Fibroblast of the conjunctiva (primary cell): ENCODE results near the gene KLHL36.
"Not testable (repeated sequence)": the region's sequence is repeated elsewhere in the genome, so short reads cannot be mapped to it uniquely, and the experiment has no call there.

ENCODE experiments used
- DNase-seq: peaks from one replicate; pipeline ENCODE4 v3.0.0-alpha.2; 2010; ENCODE audit warnings: low read depth

KLHL36 gene

DNA sequence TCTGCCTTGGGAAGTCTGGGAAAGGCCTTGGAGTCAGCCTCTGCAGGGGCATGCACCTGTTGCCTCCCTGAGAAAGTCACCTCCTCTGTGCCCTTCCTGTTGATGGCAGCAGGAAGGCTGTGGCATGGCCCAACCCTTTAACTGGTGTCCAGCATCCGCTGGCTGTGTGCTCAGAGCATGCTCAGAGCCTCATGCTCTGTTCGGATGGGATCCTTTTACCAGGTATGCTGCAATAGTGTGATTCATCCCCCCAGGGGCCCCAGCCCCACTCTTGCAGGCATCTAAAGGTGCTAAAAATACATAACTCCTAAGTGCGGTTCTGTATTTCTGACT is 24.9 kb downstream of the KLHL36 start:
- DNase-seq: no peak

DNA sequence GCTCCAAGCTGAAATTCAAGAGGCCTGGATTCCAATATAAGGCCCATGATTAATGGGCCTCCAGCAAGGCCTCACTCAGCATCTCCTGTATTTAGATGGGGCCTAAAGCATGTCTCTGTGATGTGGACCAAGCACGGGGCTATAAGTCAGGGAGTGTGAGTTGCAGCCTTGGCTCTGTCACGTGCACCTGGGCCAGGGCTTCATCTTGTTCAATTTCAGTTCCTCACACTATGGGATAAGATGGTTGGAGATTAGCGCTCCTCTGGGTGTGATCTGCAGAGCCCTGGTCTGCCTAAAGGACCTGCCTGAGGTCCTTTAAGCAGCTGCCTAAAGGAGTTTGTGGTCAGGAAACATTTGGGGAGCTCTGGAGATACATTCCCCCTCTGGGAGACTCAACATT is 25.2 kb downstream of the KLHL36 start:
- DNase-seq: no peak

GRCh38 chr16:84675423-84675822 is 27.1 kb downstream of the KLHL36 start:
- no peak for DNase-seq

DNA sequence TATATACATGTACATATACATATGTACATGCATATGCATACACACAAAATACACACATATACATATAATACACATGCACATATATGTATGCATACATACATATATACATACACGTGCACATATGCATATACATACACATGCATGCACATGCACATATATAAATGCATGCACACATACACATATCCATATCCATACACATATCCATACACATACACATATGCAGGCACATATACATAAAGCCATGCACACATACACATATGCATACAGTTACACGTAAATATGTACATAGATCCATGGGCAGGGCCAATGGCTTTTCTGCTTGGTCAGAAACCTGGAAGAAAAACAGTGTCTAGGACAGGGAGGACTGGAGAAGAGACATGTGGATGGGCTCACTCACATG is 27.6 kb downstream of the KLHL36 start:
- DNase-seq: no peak

DNA sequence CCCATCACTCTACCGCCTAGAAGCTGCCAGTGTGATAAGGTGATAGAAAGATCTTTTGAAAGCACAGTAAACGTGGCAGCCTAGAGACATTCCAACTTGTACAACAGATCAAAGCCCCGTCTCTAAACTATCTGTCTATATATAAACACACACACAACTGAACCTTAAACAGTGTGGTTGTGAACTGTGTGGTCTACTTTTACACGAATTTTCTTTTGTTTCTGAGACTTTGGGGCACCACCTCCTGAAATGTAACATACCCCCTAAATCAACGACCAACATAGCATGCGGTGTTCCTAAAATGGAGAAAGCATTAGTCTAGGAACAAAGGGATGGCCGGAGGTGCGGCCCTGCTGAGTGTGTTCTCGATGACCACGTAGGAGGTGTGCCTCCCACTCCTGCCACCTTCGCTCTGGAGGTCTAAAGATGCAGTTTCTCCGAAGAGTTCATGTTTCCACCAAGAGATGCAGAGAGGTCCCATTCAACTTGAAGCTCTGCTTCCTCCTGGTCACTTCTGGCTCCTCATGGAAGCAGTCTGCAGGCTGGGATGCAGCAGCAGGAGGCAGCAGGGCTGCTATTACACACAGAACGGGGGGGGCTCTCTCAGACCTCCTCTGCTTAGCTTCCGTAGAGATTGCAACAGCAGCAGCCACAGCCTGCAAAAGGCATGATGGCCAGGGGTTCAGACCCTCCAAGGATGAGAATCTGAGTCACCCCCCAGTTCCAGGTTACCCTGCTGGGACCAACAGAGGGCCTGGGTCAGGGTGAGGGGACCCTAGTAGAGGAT is 28.9 kb downstream of the KLHL36 start:
- DNase-seq: no peak

DNA sequence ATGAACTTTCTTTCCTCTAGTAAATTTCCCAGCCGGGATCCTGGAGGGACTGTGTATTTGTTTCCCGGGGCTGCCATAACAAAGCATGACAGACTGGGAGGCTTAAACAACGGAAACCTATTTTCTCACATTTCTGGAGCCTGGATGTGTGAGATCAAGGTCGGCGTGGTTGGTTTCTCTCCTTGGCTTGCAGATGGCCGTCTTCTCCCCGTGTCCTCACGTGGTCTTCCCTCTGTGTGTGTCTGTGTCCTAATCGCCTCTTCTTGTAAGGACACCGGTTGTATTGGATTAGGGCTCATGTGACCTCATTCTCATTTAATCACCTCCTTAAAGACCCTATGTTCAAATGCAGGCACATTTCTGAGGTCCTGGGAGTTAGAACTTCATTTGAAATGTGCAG is 29.5 kb downstream of the KLHL36 start:
- DNase-seq: no peak

GRCh38 chr16:84678541-84678940 is 30.2 kb downstream of the KLHL36 start:
- no peak for DNase-seq

DNA sequence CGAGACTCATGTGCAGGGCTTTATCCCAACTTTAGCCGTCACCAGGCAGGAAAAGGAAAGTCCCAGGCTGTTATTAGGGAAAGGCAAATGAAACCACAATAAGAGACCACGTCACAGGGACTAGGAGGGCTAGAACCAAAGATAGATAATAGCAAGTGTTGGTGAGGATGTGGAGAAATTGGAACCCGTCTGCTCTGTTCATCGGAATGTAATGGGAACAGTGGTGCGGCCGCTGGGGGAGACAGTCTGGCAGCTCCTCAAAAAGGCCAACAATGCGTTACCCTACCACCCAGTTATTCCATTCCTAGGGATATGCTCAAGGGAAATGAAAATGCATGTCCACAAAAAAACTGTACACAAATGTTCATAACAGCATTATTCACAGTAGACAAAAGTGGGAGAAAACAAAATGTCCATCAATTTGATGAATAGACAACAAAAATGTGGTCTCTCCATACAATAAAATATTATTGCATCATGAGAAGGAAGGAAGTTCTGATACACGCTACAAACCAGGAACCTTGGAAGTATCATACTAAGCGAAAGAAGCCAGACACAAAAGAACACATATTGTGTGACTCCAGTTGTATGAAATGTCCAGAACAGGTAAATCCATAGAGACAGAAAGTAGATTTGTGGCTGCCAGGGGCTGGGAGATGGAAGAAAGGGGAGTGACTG is 32.0 kb downstream of the KLHL36 start:
- DNase-seq: no peak

- no peak for DNase-seq
Measured at GRCh38 chr16:84680843-84681629, 32.7 kb downstream of the KLHL36 start.

- DNase-seq: no peak
Measured at GRCh38 chr16:84683691-84684591, 35.6 kb downstream of the KLHL36 start.

DNA sequence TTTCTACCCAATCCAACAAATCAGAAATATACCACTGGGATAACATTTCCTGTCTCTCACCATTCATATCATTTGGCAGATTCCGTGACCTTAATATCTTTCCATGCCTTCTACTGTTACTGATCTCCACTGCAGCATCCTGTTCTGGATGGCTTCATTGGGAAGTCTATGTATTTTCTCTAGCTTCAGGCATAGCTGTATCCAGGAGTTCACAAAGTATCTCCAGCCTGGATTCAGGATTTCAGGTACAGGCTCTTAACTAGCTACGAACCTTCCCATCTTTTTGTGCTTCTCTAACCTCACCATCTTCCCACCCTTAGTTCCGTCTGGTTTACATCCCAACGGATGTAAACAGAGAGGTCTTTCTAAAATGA is 36.3 kb downstream of the KLHL36 start:
- no peak for DNase-seq

DNA sequence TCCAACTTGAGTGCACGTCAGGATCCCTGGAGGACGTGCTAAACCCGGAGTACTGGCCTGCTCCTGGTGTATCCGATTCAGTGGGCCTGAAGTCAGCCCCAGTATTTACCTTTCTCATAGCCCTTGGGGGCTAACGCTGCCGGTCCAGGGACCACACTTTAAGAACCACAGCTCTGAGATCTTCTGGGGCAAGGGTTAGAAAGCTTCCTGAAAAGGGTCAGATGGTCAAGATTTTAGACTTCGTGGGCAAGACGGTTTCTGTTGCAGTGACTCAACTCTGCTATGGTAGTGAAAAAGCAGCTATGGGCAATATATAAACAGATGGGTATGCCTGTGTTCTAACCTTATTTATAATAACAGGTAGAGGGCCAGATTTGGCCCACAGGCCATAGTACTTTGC is 36.9 kb downstream of the KLHL36 start:
- DNase-seq: no peak

DNA sequence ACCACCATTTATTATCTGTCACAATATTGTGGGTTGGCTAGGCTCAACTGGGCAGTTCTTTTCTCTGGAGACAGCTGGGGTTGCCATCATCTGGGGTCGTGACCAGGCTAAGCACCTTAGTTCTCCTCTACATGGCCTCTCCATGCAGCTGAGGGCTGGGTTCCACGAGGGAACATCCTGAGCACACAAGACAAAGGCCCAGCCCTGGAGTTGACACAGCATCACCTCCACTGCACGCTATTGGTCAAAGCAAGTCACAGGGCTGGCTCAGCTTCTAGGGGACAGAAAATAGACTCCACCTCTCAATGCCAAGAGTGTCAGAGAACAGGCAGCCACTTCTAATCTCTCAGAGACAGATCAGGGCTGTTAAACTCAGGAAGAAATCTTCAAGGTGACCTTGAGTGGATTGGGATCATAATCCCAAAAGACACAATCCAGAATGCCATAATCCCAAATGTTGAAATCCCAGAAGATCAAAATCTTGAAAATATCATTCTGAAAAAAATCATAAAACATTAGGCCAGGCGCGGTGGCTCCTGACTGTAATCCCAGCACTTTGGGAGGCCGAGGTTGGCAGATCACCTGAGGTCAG is 38.5 kb downstream of the KLHL36 start:
- DNase-seq: no peak

DNA sequence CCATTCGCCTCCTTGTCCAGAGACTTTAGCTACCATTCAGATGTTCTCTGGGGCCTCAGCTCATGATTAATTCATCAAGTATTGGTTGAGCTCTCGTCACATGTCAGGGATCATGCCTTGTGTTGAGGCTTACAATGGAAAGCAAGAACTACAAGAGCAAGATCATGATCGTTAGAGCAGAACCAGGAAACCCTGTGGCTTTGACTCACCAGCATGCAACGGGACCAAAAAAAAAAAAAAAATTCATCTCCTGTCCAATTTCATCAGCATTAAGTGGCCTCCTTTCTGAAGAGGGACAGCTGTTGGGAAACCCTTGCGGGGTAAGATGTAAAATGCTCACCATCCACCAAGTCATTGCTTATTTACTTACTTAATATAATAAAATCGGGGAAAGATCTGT is 39.4 kb downstream of the KLHL36 start:
- no peak for DNase-seq

DNA sequence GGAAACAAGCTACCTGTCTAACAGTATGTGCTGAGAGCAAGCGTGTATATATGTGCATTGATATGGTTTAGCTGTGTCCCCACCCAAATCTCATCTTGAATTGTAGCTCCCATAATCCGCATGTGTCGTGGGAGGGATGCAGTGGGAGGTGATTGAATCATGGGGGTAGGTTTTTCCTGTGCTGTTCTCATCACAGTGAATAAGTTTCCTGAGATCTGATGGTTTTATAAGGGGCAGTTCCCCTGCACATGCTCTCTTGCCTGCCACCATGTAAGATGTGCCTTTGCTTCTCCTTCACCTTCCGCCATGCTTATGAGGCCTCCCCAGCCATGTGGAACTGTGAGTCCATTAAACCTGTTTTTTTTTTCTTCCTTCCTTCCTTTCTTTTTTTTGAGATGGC is 39.9 kb downstream of the KLHL36 start:
- not testable (repeated sequence) for DNase-seq

- peak; percentile 21 for DNase-seq
Measured at GRCh38 chr16:84689111-84689510, 40.8 kb downstream of the KLHL36 start.

- no peak for DNase-seq
Measured at GRCh38 chr16:84690088-84690819, 41.9 kb downstream of the KLHL36 start.

GRCh38 chr16:84692451-84693214 is 44.3 kb downstream of the KLHL36 start:
- DNase-seq: no peak

DNA sequence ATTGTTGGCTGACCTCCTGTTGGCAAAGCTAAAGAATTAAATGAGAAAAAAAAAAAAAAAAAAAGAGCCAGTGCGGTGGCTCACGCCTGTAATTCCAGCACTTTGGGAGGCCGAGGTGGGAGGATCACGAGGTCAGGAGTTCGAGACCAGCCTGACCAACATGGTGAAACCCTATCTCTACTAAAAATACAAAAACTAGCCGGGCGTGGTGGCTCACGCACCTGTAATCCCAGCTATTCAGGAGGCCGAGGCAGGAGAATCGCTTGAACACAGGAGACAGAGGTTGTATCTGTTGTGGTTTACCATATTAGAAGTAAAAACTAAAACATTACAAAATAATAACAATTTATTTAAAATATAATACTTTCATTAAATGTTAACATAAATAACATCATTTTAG is 45.6 kb downstream of the KLHL36 start:
- not testable (repeated sequence) for DNase-seq

DNA sequence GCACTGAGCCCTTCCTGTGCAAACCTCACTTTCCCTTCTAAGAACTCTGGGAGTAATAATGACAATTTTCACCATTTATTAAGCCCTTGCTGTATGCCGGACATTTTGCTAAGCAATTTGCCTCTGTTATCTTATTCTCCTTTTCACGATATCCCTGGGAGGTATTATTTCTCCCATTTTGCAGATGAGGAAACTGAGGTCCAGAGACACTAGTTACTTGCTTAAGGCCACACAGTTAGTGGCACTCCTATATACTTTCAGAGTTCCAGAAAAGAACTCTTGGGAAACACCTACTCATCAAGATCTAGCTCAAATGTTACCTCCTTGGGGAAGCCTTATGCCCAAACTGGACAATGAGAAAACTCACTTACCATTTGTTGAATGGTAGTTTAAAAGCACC is 46.7 kb downstream of the KLHL36 start:
- no peak for DNase-seq
